ENCODE data around the gene ESPNL.

The ESPNL gene

DNA sequence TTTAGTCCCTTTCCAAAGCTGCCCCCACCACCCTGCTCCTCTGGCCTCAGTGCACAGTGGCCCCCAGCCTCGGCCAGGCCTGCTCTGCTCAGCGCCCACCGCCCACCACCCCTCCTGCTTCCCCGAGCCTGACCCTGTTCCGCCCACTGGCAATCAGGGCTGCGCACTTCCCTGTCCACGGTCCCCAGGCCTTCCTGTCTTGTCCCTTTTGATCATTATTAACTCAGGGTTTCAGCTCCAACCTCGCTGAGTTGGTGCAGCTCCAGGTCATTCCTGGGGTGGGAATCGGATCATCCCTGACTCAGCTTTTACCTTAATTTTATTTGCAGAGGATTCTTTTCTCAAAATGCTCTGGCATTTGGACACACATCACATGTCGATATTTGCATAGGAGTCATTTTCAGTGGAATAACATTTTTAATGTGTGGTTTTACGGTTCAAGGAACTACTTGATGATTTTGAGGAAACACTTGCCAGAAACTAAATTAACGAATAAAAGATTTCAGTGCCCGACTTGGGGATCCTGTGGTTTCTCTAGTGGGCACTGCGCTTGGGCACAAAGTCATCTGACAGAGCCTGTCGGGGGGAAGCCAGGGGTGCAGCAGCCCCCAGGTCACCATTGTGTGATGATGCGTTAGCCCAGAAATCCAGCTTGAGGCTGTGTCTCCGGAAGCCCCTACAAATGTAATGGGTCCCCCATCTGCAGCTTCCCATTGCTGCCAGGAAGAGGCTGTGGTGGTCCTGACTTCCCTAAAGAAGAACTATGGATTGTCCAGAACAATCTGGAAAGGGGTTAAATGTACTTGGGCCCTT, 1.0 kb upstream of the ESPNL start:
- Histone ChIP-seq H3K4me1 (peaks cover 26 to 68% (median 58%) of the 10 kb centered on the region in 10 experiments), H3K4me2 (peak overlapping the region; percentile 78 to 97 (median 94)), H3K9ac (peak overlapping the region; percentile 29 to 71 (median 51); a peak in 17 of 22 replicates), H3K27ac (peak overlapping the region; percentile 52 to 74 (median 63); a peak in 21 of 22 replicates), H3K4me3 (peak overlapping the region in 9 of 10 experiments; percentile 6 to 46 (median 35); a peak in 15 of 20 replicates), H4K20me1 (peaks cover 0 to 24% (median 3%) of the 10 kb centered on the region in 11 experiments; a peak in 7 of 22 replicates), H3K27me3 (no peaks in the 10 kb centered on the region; a peak in 1 of 22 replicates), H3K9me3 (replicated peaks in 1 of 11) (no peaks in the 10 kb centered on the region), H3K36me3 (peaks cover 0 to 9% (median 0%) of the 10 kb centered on the region in 11 experiments; a peak in 2 of 22 replicates)
- no peak for TF ChIP-seq Cebpa-rat (IDR thresholded peaks at IDR 0.05)

DNA sequence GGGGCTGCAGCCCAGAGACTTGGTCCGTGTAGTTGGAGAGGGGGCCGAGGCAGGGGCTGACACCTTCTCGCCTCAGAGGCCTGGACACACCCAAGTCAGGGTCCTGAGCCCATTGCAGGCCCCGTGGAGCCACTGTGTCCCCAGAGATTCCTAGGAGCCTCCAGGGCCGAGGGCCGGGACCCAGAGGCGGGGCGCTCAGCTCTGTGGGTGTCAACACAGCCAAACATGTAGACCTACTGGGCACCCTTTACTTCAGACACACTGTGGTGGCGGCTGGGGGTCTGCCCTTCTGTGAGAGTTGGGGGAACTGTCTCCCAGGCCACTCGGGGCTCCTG, 459 bp upstream of the ESPNL start:
- Histone ChIP-seq H3K9me3 (replicated peaks in 1 of 11) (no peaks in the 10 kb centered on the region), H3K36me3 (peaks cover 0 to 9% (median 0%) of the 10 kb centered on the region in 11 experiments; a peak in 1 of 22 replicates), H3K4me3 (peak overlapping the region in 3 of 10 experiments; percentile 35 to 39 (median 36); a peak in 2 of 20 replicates), H3K27me3 (peaks cover 0 to 5% (median 0%) of the 10 kb centered on the region in 11 experiments; a peak in 1 of 22 replicates), H3K4me2 (peak overlapping the region; percentile 78 to 97 (median 94)), H4K20me1 (peaks cover 0 to 29% (median 3%) of the 10 kb centered on the region in 11 experiments; a peak in 7 of 22 replicates), H3K27ac (peak overlapping the region; percentile 39 to 74 (median 63); a peak in 19 of 22 replicates), H3K4me1 (peaks cover 26 to 74% (median 63%) of the 10 kb centered on the region in 10 experiments), H3K9ac (peak overlapping the region in 10 of 11 experiments; percentile 18 to 71 (median 41); a peak in 12 of 22 replicates)
- no peak for TF ChIP-seq Cebpa-rat (IDR thresholded peaks at IDR 0.05)

DNA sequence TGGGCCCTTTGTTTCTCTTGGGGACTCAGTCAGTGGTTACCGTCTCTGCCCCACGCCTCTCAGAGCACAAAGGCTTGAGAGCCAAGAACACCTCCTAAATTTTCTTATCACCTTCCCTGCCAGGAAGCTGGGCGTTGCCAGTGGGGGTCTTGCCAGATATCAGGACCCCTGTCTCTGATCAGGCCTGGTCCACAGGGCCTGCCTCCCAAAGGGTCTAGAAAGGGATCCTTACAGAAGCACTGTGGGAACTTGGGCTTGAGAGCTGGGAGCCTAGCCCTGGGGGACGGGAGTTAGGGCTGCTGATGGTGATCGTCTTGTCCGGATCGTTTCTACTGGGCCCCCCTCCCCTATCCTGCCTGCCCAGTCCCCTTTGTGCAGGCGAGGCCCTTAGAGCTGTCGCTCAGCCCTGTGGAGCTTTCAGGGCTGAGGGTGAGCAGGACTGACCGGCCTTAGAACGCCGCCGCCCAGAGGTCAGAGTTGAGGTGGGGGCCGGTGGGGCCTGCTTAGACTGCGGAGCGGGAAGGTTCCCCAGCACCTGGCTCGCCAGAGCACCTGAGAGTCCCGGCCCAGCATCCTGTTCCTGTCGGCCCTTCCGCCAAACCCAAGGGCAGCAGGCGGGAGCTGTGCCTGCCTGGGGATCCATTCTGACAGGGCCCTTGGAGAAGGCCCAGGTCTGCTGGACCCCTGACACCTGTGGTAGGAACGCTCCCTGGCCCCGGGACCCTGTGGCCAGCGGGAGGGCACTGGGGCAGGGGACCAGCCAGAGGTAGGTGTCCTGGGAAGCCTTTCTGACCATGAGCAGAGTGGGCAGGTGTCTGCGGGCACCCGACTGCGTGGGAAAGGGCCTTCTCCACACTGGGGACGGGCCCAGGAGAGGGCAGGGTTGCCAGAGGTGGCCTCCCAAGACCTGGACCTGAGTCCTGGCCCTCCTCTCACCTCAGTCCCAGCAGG, 956 bp downstream of the ESPNL start:
- Histone ChIP-seq H3K4me3 (no peak overlapping the region), H3K36me3 (no peaks in the 10 kb centered on the region), H3K27me3 (peaks cover 0 to 19% (median 0%) of the 10 kb centered on the region in 11 experiments; a peak in 5 of 22 replicates), H3K4me1 (peaks cover 34 to 88% (median 77%) of the 10 kb centered on the region in 10 experiments), H3K9ac (peak overlapping the region in 3 of 11 experiments; percentile 9 to 47 (median 10); a peak in 1 of 22 replicates), H4K20me1 (peaks cover 0 to 29% (median 3%) of the 10 kb centered on the region in 11 experiments; a peak in 7 of 22 replicates), H3K9me3 (replicated peaks in 1 of 11) (no peaks in the 10 kb centered on the region), H3K4me2 (peak overlapping the region; percentile 63 to 97 (median 93)), H3K27ac (0 out of 22 replicates have a peak overlapping the region, but pooled peaks of 1 of the 11 experiments have one; percentile 25)
- TF ChIP-seq Cebpa-rat (IDR thresholded peaks at IDR 0.05): no peak

DNA sequence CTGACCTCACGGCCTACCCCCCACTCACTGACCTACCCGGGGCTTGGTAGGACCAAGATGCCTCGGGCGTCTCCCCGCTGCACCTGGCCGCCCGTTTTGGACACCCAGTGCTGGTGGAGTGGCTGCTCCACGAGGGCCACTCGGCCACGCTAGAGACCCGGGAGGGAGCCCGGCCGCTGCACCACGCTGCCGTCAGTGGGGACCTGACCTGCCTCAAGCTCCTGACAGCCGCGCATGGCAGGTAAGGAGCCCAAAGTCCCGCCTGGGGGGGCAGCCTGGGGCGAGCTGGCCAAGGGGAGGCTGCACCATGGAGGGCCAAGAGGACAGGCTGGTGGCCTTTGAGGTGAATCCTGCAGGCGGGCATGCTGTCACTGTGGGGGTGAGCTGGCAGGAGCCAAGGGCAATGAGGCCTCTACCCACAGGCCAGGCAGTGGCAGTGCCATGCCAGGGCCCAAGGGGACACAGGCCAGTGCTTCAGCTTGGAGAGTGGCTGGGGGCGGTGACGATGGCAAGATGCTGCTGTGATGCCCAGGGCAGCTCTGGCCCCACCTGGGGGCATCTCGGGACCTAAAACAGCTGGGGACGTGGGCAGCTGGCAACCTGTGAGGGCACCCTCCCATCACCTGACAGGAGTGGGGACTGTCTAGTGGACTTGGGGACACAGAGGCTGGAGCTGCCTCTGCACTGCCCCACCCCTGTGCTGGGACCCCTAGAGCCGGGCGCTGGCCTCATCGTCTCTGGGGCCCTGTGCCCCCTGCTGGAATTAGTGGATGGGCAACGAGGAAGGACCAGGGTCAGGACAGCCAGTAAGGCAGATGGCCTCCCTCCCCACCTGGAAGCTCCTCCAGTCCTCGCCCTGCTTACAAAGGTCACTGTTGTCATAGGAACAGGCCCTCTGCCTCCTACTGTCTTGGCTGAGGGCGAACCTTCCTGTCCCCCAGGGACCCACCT, 2.0 kb downstream of the ESPNL start:
- peaks cover 44 to 99% (median 88%) of the 10 kb centered on the region in 10 experiments for H3K4me1 ChIP-seq
- peak overlapping the region in 7 of 11 experiments; percentile 9 to 96 (median 42); a peak in 12 of 22 replicates for H3K4me2 ChIP-seq
- peaks cover 0 to 27% (median 0%) of the 10 kb centered on the region in 11 experiments; a peak in 5 of 22 replicates for H3K27me3 ChIP-seq
- TF ChIP-seq Cebpa-rat (IDR thresholded peaks at IDR 0.05): no peak
- peaks cover 0 to 29% (median 3%) of the 10 kb centered on the region in 11 experiments; a peak in 7 of 22 replicates for H4K20me1 ChIP-seq
- no peaks in the 10 kb centered on the region for H3K36me3 ChIP-seq
- no peak overlapping the region for H3K27ac ChIP-seq
- no peaks in the 10 kb centered on the region for H3K9me3 ChIP-seq (replicated peaks in 1 of 11)
- H3K9ac ChIP-seq: 0 out of 22 replicates have a peak overlapping the region, but pooled peaks of 1 of the 11 experiments have one; percentile 38
- no peak overlapping the region for H3K4me3 ChIP-seq

DNA sequence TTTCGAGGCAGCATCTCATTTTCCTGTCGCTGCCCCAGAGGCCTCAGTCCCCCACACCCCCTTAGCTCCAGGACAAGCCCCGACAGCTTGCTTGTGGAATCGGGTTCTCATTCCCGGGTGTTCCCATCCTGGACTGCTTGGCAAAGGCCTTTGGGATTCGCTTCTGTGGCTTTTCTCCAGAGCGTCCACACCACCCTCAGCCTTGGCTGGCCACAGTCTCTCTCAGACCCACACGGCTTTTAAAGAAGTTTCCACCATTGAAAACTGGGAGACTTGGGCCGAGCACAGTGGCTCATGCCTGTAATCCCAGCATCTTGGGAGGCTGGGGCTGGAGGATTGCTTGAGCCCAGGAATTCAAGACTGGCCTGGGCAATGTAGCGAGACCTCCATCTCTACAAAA, 2.7 kb downstream of the ESPNL start:
- H3K4me2 ChIP-seq: peak overlapping the region in 7 of 11 experiments; percentile 9 to 96 (median 42); a peak in 10 of 22 replicates
- no peaks in the 10 kb centered on the region for H3K36me3 ChIP-seq
- TF ChIP-seq Cebpa-rat (IDR thresholded peaks at IDR 0.05): no peak
- peaks cover 51 to 100% (median 93%) of the 10 kb centered on the region in 10 experiments for H3K4me1 ChIP-seq
- H3K27ac ChIP-seq: no peak overlapping the region
- peaks cover 0 to 23% (median 3%) of the 10 kb centered on the region in 11 experiments; a peak in 7 of 22 replicates for H4K20me1 ChIP-seq
- no peak overlapping the region for H3K4me3 ChIP-seq
- no peaks in the 10 kb centered on the region for H3K9me3 ChIP-seq (replicated peaks in 1 of 11)
- H3K9ac ChIP-seq: no peak overlapping the region
- H3K27me3 ChIP-seq: peaks cover 0 to 32% (median 0%) of the 10 kb centered on the region in 11 experiments; a peak in 5 of 22 replicates

DNA sequence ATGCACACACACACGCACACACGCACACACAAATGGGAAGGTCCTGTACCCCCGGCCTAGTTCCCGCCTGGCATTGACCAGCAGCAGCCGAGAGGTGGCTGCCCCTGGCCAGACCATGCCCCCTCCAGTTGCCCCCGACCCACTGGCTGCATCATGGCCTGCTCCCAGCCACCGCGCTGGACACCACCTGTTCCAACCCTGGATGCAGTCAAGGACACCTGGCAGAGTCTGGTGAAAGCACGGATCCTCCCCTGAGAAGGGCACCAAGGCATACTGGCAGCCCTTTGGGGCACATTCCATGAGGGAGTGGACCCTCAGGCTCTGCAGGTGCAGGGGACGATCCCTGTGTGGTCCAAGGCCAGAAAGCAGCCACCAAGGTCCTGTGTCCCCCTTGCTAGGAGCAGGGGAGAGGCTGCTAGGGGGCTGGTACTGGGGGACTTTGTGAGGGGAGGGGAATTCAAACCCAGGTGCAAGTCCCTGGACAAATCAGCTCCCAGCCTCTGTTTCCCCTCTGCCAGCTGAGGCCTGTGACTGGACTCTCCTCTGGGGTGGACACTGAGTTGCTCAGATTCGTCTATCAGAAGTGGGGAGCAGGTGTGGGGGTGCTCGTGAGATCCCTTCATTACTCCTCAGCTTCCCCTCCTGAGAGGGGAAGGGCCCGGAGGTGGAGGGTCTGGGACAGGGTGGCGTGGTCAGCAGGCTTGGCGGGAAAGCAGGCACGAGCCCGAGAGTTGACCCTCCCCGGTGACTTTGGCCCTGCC, 3.5 kb downstream of the ESPNL start:
- H3K27me3 ChIP-seq: peaks cover 0 to 36% (median 0%) of the 10 kb centered on the region in 11 experiments; a peak in 5 of 22 replicates
- peaks cover 0 to 18% (median 3%) of the 10 kb centered on the region in 11 experiments; a peak in 6 of 22 replicates for H4K20me1 ChIP-seq
- peak overlapping the region in 3 of 11 experiments; percentile 91 to 96 (median 92); a peak in 4 of 22 replicates for H3K4me2 ChIP-seq
- H3K36me3 ChIP-seq: no peaks in the 10 kb centered on the region
- TF ChIP-seq Cebpa-rat (IDR thresholded peaks at IDR 0.05): no peak
- no peak overlapping the region for H3K27ac ChIP-seq
- H3K9ac ChIP-seq: no peak overlapping the region
- H3K9me3 ChIP-seq (replicated peaks in 1 of 11): no peaks in the 10 kb centered on the region
- H3K4me1 ChIP-seq: peaks cover 57 to 100% (median 93%) of the 10 kb centered on the region in 10 experiments
- no peak overlapping the region for H3K4me3 ChIP-seq

DNA sequence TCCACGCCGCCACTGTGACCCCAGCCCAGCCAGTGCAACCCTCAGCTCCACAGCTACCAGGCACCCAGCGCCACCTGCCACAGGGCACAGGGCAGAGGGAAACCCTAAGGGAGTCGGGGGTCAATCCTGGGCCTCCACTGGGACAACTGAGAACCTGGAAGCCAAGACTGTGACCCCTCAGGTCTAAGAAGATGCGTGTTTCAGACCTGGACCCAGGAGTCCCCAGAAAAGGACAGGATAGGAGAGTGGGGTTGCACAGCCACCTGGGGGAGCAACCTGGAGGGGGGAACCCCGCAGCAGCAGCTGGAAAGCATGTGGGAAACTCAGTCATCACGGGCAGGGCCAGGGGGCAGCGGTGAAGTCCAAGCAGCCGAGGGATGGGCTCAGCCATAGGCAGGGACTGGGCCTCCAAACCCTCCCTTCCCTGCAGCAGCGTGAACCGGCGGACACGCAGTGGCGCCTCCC, 4.1 kb downstream of the ESPNL start:
- no peak for TF ChIP-seq Cebpa-rat (IDR thresholded peaks at IDR 0.05)
- Histone ChIP-seq H3K4me3 (no peak overlapping the region), H3K36me3 (no peaks in the 10 kb centered on the region), H3K27me3 (peaks cover 0 to 36% (median 0%) of the 10 kb centered on the region in 11 experiments; a peak in 5 of 22 replicates), H3K4me2 (peak overlapping the region in 8 of 11 experiments; percentile 90 to 96 (median 92); a peak in 14 of 22 replicates), H3K9me3 (replicated peaks in 1 of 11) (no peaks in the 10 kb centered on the region), H4K20me1 (peaks cover 0 to 18% (median 0%) of the 10 kb centered on the region in 11 experiments; a peak in 5 of 22 replicates), H3K9ac (no peak overlapping the region; a peak in 1 of 22 replicates), H3K4me1 (peaks cover 57 to 100% (median 92%) of the 10 kb centered on the region in 10 experiments), H3K27ac (no peak overlapping the region)
